Fibroblast of lung (primary cell): ENCODE measurements around the gene TAB2. TPM values are rescaled to one million over a fixed set of nuclear protein-coding genes. Genes with fewer than 3 reads are reported as not detected.

Experiments
- DNase-seq, 2 donors: peaks; one replicate each; pipeline versions ENCODE4 v3.0.0 to v3.0.0-alpha.2; 2010; ENCODE audit warnings: low read depth in 2 of 2
- H2AFZ ChIP-seq: 2 replicates; pipeline ENCODE4 v1.5.1; 2012; ENCODE audit warnings: low read length, control low read depth, inconsistent platforms
- H3K27ac ChIP-seq: 2 replicates; pipeline ENCODE4 v1.5.1; 2011; ENCODE audit warnings: low read length, control low read depth; ENCODE audit not compliant: insufficient read depth
- H3K27me3 ChIP-seq: 2 replicates; pipeline ENCODE4 v1.5.1; 2011; ENCODE audit warnings: mild to moderate bottlenecking, low read length; ENCODE audit not compliant: control insufficient read depth, insufficient read depth
- H3K36me3 ChIP-seq: 2 replicates; pipeline ENCODE4 v1.5.1; 2011; ENCODE audit warnings: low read length; ENCODE audit not compliant: control insufficient read depth, insufficient read depth
- H3K4me1 ChIP-seq: 2 replicates; pipeline ENCODE4 v1.5.1; 2011; ENCODE audit warnings: low read length; ENCODE audit not compliant: control insufficient read depth, insufficient read depth; ENCODE audit errors: extremely low read depth
- H3K4me2 ChIP-seq: 2 replicates; pipeline ENCODE4 v1.5.1; 2011; ENCODE audit warnings: low read length, control low read depth; ENCODE audit not compliant: insufficient read depth; ENCODE audit errors: extremely low read depth
- H3K4me3 ChIP-seq, 4 experiments: fragments of 200-600 bp in 1 of 4; sonication (generic) in 1 of 4; replicated peaks in 1 of 4; 2 replicates each; pipeline ENCODE4 v1.5.1; 2011 to 2016; ENCODE audit warnings: low read length in 4 of 4, low read depth in 3 of 4, mild to moderate bottlenecking in 3 of 4, control low read depth in 2 of 4, inconsistent platforms in 1 of 4, mixed read lengths in 1 of 4; ENCODE audit not compliant: insufficient read depth in 1 of 4; ENCODE audit errors: control extremely low read depth in 1 of 4
- H3K79me2 ChIP-seq: 2 replicates; pipeline ENCODE4 v1.5.1; 2012; ENCODE audit warnings: mild to moderate bottlenecking, low read length, inconsistent platforms; ENCODE audit not compliant: control insufficient read depth, insufficient read depth
- H3K9ac ChIP-seq: 2 replicates; pipeline ENCODE4 v1.5.1; 2011; ENCODE audit warnings: mild to moderate bottlenecking, low read length, control low read depth; ENCODE audit not compliant: insufficient read depth
- H3K9me3 ChIP-seq: 2 replicates; pipeline ENCODE4 v1.5.1; 2012; ENCODE audit warnings: low read depth, low read length; ENCODE audit not compliant: control insufficient read depth, insufficient read depth
- H4K20me1 ChIP-seq: 2 replicates; pipeline ENCODE4 v1.5.1; 2011; ENCODE audit warnings: low read length; ENCODE audit not compliant: control insufficient read depth, insufficient read depth; ENCODE audit errors: extremely low read depth
- CTCF ChIP-seq, 2 donors: IDR thresholded peaks in 1 of 2; conservative IDR thresholded peaks in 1 of 2; 1 replicate in 1 of 2; 2 replicates in 1 of 2; pipeline ENCODE4 v1.5.1; 2011 to 2012; ENCODE audit warnings: low read length in 2 of 2, control low read depth in 1 of 2, inconsistent platforms in 1 of 2, low read depth in 1 of 2, mild to moderate bottlenecking in 1 of 2
- EZH2 ChIP-seq: IDR thresholded peaks from 2 replicates; pipeline ENCODE4 v1.5.1; 2012; ENCODE audit warnings: low read length, control low read depth, mild to moderate bottlenecking; ENCODE audit errors: missing control alignments
- polyA plus RNA-seq, 2 donors: library from polyadenylated mRNA; depleted of rRNA in 1 of 2; stranded (reverse) in 1 of 2; unstranded in 1 of 2; fragments of >200 nt; gene quantifications; 2 replicates each; pipeline ENCODE4 v1.2.1, GENCODE V29; 2011 to 2012; ENCODE audit warnings: missing spikeins in 1 of 2
- total RNA-seq: library from RNA; depleted of rRNA; stranded (reverse); fragments of >200 nt; gene quantifications from 2 replicates; pipeline ENCODE4 v1.2.1, GENCODE V29; 2014

Gene TAB2
- total and polyA plus RNA-seq, 2 donors (not counting 1 experiment from before 2014, with no cell fraction given) = 27.2 to 49.7 TPM

GRCh38 chr6:149340200-149340599 is 22.7 kb downstream of the TAB2 start:
- Histone ChIP-seq H3K79me2 (peaks cover 68% of the 10 kb centered on the region), H3K4me3 (no peak overlapping the region), H3K36me3 (no peaks in the 10 kb centered on the region), H3K4me2 (no peak overlapping the region), H4K20me1 (no peaks in the 10 kb centered on the region), H3K27ac (no peak overlapping the region), H3K9ac (no peak overlapping the region), H3K4me1 (peaks cover 4% of the 10 kb centered on the region), H2AFZ (no peak overlapping the region), H3K9me3 (no peaks in the 10 kb centered on the region), H3K27me3 (no peaks in the 10 kb centered on the region)
- DNase-seq = no peak
- no peak for TF ChIP-seq EZH2
- no peak for TF ChIP-seq CTCF (conservative IDR thresholded peaks at IDR 0.05 in 1 of 2, IDR thresholded peaks at IDR 0.05 in 1 of 2; ENCODE audit: low read depth in 1 of 2, low read length in 2 of 2)

GRCh38 chr6:149342525-149342924 is 25.0 kb downstream of the TAB2 start:
- H3K4me1 ChIP-seq = peaks cover 2% of the 10 kb centered on the region
- H3K36me3 ChIP-seq = peaks cover 2% of the 10 kb centered on the region
- no peaks in the 10 kb centered on the region for H3K9me3 ChIP-seq
- no peak overlapping the region for H3K4me2 ChIP-seq
- H3K27me3 ChIP-seq = no peaks in the 10 kb centered on the region
- DNase-seq = no peak
- H3K9ac ChIP-seq = no peak overlapping the region
- no peak overlapping the region for H3K4me3 ChIP-seq
- no peak overlapping the region for H2AFZ ChIP-seq
- TF ChIP-seq CTCF (conservative IDR thresholded peaks at IDR 0.05 in 1 of 2, IDR thresholded peaks at IDR 0.05 in 1 of 2; ENCODE audit: low read depth in 1 of 2, low read length in 2 of 2) = no peak
- TF ChIP-seq EZH2 = no peak
- H3K27ac ChIP-seq = no peak overlapping the region
- peaks cover 60% of the 10 kb centered on the region for H3K79me2 ChIP-seq
- H4K20me1 ChIP-seq = no peaks in the 10 kb centered on the region

GRCh38 chr6:149343501-149343900 is 26.0 kb downstream of the TAB2 start:
- no peak overlapping the region for H3K27ac ChIP-seq
- H4K20me1 ChIP-seq = no peaks in the 10 kb centered on the region
- DNase-seq = no peak
- no peak overlapping the region for H3K4me2 ChIP-seq
- H3K9me3 ChIP-seq = no peaks in the 10 kb centered on the region
- H3K36me3 ChIP-seq = peaks cover 2% of the 10 kb centered on the region
- H3K4me3 ChIP-seq = no peak overlapping the region
- no peak overlapping the region for H2AFZ ChIP-seq
- H3K9ac ChIP-seq = no peak overlapping the region
- peaks cover 2% of the 10 kb centered on the region for H3K4me1 ChIP-seq
- peaks cover 55% of the 10 kb centered on the region for H3K79me2 ChIP-seq
- no peaks in the 10 kb centered on the region for H3K27me3 ChIP-seq
- TF ChIP-seq CTCF (conservative IDR thresholded peaks at IDR 0.05 in 1 of 2, IDR thresholded peaks at IDR 0.05 in 1 of 2; ENCODE audit: low read depth in 1 of 2, low read length in 2 of 2) (no peak), EZH2 (no peak)
